ENCODE results near the gene ITGB3BP.

- TF ChIP-seq NR1H2 (CRISPR knock-in tag; IDR thresholded peaks at IDR 0.05) (no peak), HMGXB4 (CRISPR knock-in tag; IDR thresholded peaks at IDR 0.05) (no peak), ATF3 (CRISPR knock-in tag; conservative IDR thresholded peaks at IDR 0.05) (no peak), CTCF (IDR thresholded peaks at IDR 0.05) (no peak), CBFB (CRISPR knock-in tag; IDR thresholded peaks at IDR 0.05; ENCODE audit: low read depth) (no peak), TP53 (CRISPR knock-in tag; IDR thresholded peaks at IDR 0.05) (no peak), TEAD4 (CRISPR knock-in tag; IDR thresholded peaks at IDR 0.05) (no peak), ATF2 (CRISPR knock-in tag; IDR thresholded peaks at IDR 0.05; ENCODE audit: borderline replicate concordance, low read depth) (no peak)
These were observed 10.9 kb upstream of the ITGB3BP start for GRCh38 chr1:63533931-63534330.
